Caco-2 (cell line): ENCODE results near the gene LDLR. TPM values are rescaled to one million over a fixed set of nuclear protein-coding genes. Genes with fewer than 3 reads are reported as not detected.

ENCODE experiments used
- BruUV-seq: library from RNA; stranded (reverse); fragments of 400-500 nt; replicated peaks from 2 replicates; lab custom pipeline; 2021; lab: Mats Ljungman, UMichigan
- CTCF ChIA-PET: fragments of 300-600 bp; sonication (Branson Sonifier 250); formaldehyde crosslinking; loops from one replicate; lab custom pipeline; 2022; ENCODE audit warnings: antibody characterized with exemption; lab: Charles Lee
- POLR2A ChIA-PET: fragments of 300-600 bp; sonication (Branson Sonifier 250); formaldehyde crosslinking; loops from one replicate; lab custom pipeline; 2022; ENCODE audit warnings: antibody characterized with exemption; lab: Charles Lee
- DNase-seq, 2 experiments: peaks; one replicate each; pipeline versions ENCODE4 v3.0.0 to v3.0.0-alpha.2; 2020 to 2022
- H3K27me3 ChIP-seq: replicated peaks from 2 replicates; pipeline ENCODE4 v1.6.0; 2011; ENCODE audit warnings: low read length; ENCODE audit not compliant: control insufficient read depth, insufficient read depth
- H3K36me3 ChIP-seq: 2 replicates; pipeline ENCODE4 v1.5.1; 2011; ENCODE audit warnings: low read length; ENCODE audit not compliant: control insufficient read depth, insufficient read depth
- H3K4me1 ChIP-seq: fragments of 250-450 bp; sonication (Bioruptor Pico); 2 replicates; pipeline ENCODE4 v1.5.1; 2020; ENCODE audit warnings: mild to moderate bottlenecking
- H3K4me3 ChIP-seq: 2 replicates; pipeline ENCODE4 v1.5.1; 2011; ENCODE audit warnings: low read depth, mild to moderate bottlenecking, control low read depth, low read length
- H3K9me3 ChIP-seq: fragments of 250-450 bp; sonication (Bioruptor Pico); 2 replicates; pipeline ENCODE4 v1.5.1; 2020; ENCODE audit warnings: mild to moderate bottlenecking, moderate library complexity
- H3K27ac Mint-ChIP-seq: one replicate; pipeline ENCODE4 v1.8.0; 2022; ENCODE audit warnings: mixed read lengths; ENCODE audit not compliant: unreplicated experiment
- H3K27me3 Mint-ChIP-seq: one replicate; pipeline ENCODE4 v1.8.0; 2022; ENCODE audit warnings: mixed read lengths; ENCODE audit not compliant: insufficient read depth, unreplicated experiment
- H3K36me3 Mint-ChIP-seq: one replicate; pipeline ENCODE4 v1.8.0; 2022; ENCODE audit warnings: mild to moderate bottlenecking, mixed read lengths; ENCODE audit not compliant: insufficient read depth, unreplicated experiment
- H3K4me1 Mint-ChIP-seq: one replicate; pipeline ENCODE4 v1.8.0; 2022; ENCODE audit warnings: low read depth, mixed read lengths; ENCODE audit not compliant: unreplicated experiment
- H3K4me3 Mint-ChIP-seq: one replicate; pipeline ENCODE4 v1.8.0; 2022; ENCODE audit warnings: mild to moderate bottlenecking, moderate library complexity, mixed read lengths; ENCODE audit not compliant: unreplicated experiment
- H3K9me3 Mint-ChIP-seq: one replicate; pipeline ENCODE4 v1.8.0; 2022; ENCODE audit warnings: mixed read lengths; ENCODE audit not compliant: unreplicated experiment
- CTCF ChIP-seq, 2 experiments: fragments of 200-600 bp in 1 of 2; IDR thresholded peaks; 1 replicate in 1 of 2; 2 replicates in 1 of 2; pipeline versions ENCODE4 v1.5.1 to v1.8.0; 2011 to 2022; ENCODE audit warnings: antibody characterized with exemption in 1 of 2, control low read depth in 1 of 2, inconsistent platforms in 1 of 2, low read depth in 1 of 2, low read length in 1 of 2, mild to moderate bottlenecking in 1 of 2, moderate library complexity in 1 of 2; ENCODE audit not compliant: insufficient read depth in 1 of 2, severe bottlenecking in 1 of 2, unreplicated experiment in 1 of 2
- intact Hi-C: fragments of 100-400 bp; cut with micrococcal nuclease; formaldehyde crosslinking; loops from one replicate; pipeline ENCODE4 v1.10.0; 2022; ENCODE audit not compliant: unreplicated experiment
- total RNA-seq: library from RNA; stranded (reverse); gene quantifications from 2 replicates; pipeline ENCODE4 v1.2.3, GENCODE V29; 2022

Gene LDLR
- total RNA-seq, 1 experiment from 2014 or later = 68.9 TPM

DNA sequence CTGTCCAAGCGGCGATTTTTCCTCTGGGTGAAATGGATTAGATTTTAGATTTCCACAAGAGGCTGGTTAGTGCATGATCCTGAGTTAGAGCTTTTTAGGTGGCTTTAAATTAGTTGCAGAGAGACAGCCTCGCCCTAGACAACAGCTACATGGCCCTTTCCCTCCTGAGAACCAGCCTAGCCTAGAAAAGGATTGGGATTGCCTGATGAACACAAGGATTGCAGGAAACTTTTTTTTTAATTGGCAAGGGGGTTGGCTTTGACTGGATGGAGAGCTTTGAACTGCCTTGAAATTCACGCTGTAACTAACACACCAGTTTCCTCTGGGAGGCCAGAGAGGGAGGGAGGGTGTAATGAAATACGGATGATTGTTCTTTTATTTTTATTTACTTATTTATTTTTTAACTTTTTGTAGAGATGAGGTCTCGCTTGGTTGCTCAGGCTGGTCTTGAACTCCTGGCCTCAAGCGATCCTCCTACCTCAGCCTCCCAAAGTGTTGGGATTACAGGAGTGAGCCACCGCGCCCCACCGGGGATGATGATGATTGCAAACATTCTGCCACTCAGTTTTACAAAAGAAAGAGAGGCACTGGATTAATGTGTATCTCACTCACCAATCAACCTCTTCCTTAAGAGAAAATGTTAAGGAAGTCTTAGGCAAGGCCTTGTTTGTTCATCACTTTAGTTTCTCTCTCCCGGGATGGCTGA lies 1.9 kb downstream of the LDLR start:
- H3K27ac Mint-ChIP-seq = peak overlapping the region; percentile 99
- H3K27me3 ChIP-seq = no peaks in the 10 kb centered on the region
- peak overlapping the region; percentile 87 for H3K4me3 ChIP-seq
- no peaks in the 10 kb centered on the region for H3K9me3 Mint-ChIP-seq
- CTCF ChIA-PET = no interaction called here
- peak overlapping the region; percentile 90 for H3K4me3 Mint-ChIP-seq
- H3K36me3 Mint-ChIP-seq = peaks cover 72% of the 10 kb centered on the region
- H3K9me3 ChIP-seq = no peaks in the 10 kb centered on the region
- no peaks in the 10 kb centered on the region for H3K27me3 Mint-ChIP-seq
- BruUV-seq = TSS peak; percentile 37
- H3K36me3 ChIP-seq = peaks cover 10% of the 10 kb centered on the region
- intact Hi-C loops = loop anchor here (5.0 kb wide), 1 partner anchor 154 kb away; no protein-coding TSS in a partner anchor
- TF ChIP-seq CTCF (IDR thresholded peaks at IDR 0.05; ENCODE audit: insufficient read depth in 1 of 2, low read depth in 1 of 2, low read length in 1 of 2, severe bottlenecking in 1 of 2, unreplicated experiment in 1 of 2) = no peak
- DNase-seq = no peak
- peaks cover 9% of the 10 kb centered on the region for H3K4me1 Mint-ChIP-seq
- peaks cover 42% of the 10 kb centered on the region for H3K4me1 ChIP-seq
- POLR2A ChIA-PET = no interaction called here

DNA sequence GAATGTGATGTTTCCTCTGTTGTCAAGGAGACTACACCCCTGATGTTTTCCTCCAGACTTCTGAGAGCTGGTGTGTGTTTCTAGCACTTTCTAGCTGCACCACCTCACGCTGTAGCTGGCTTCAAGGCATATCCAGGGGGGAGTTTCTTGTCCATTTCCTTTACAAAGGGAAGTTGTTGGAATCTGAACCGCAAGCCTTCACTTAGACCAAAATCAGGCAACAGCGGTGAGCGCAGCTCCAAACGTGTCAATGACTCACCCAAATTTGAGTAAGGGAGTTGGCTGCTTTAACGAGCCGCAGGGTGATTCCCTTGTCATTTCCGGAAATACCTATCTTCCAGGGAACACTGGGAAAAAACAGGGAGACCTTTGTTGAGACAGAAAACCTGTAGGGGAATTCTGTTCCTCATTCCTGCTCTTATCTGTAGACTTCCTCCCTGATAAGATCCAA lies 2.5 kb downstream of the LDLR start:
- no peak for TF ChIP-seq CTCF (IDR thresholded peaks at IDR 0.05; ENCODE audit: insufficient read depth in 1 of 2, low read depth in 1 of 2, low read length in 1 of 2, severe bottlenecking in 1 of 2, unreplicated experiment in 1 of 2)
- peak; percentile 73 to 80 for DNase-seq
- peaks cover 78% of the 10 kb centered on the region for H3K36me3 Mint-ChIP-seq
- Histone ChIP-seq H3K4me1 (peaks cover 44% of the 10 kb centered on the region), H3K27me3 (no peaks in the 10 kb centered on the region), H3K36me3 (peaks cover 10% of the 10 kb centered on the region), H3K9me3 (no peaks in the 10 kb centered on the region), H3K4me3 (peak overlapping the region; percentile 87)
- ChIA-PET POLR2A (no interaction called here), CTCF (no interaction called here)
- no peaks in the 10 kb centered on the region for H3K9me3 Mint-ChIP-seq
- no peaks in the 10 kb centered on the region for H3K27me3 Mint-ChIP-seq
- BruUV-seq = no TSS peak
- H3K4me3 Mint-ChIP-seq = peak overlapping the region; percentile 90
- intact Hi-C loops = loop anchor here (5.0 kb wide), 1 partner anchor 154 kb away; no protein-coding TSS in a partner anchor
- H3K4me1 Mint-ChIP-seq = peaks cover 9% of the 10 kb centered on the region
- H3K27ac Mint-ChIP-seq = peak overlapping the region; percentile 99

DNA sequence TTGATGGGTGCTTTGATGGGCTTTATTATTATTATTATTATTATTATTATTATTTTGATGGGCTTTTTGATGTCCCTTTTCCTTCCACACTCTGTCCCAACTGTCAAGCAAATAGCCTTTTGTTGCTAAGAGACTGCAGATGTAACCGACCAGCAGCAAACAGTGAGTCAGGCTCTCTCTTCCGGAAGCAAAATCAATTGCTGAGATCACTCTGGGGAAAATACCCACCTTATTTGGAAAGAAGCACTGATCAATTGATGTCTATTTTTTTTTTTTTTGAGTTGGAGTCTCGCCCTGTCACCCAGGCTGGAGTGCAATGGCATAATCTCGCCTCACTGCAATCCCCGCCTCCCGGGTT lies 2.9 kb downstream of the LDLR start:
- Histone ChIP-seq H3K27me3 (no peaks in the 10 kb centered on the region), H3K4me3 (0 out of 2 replicates have a peak overlapping the region, but pooled peaks have one; percentile 3), H3K9me3 (no peaks in the 10 kb centered on the region), H3K4me1 (peaks cover 44% of the 10 kb centered on the region), H3K36me3 (peaks cover 11% of the 10 kb centered on the region)
- H3K27ac Mint-ChIP-seq = peak overlapping the region; percentile 99
- no peaks in the 10 kb centered on the region for H3K27me3 Mint-ChIP-seq
- H3K36me3 Mint-ChIP-seq = peaks cover 82% of the 10 kb centered on the region
- H3K9me3 Mint-ChIP-seq = no peaks in the 10 kb centered on the region
- DNase-seq = peak in 1 of 2 experiments; percentile 34
- CTCF ChIA-PET = no interaction called here
- TF ChIP-seq CTCF (IDR thresholded peaks at IDR 0.05; ENCODE audit: insufficient read depth in 1 of 2, low read depth in 1 of 2, low read length in 1 of 2, severe bottlenecking in 1 of 2, unreplicated experiment in 1 of 2) = no peak
- intact Hi-C loops = loop anchor here (5.0 kb wide), 1 partner anchor 155 kb away; no protein-coding TSS in a partner anchor
- H3K4me3 Mint-ChIP-seq = peak overlapping the region; percentile 90
- POLR2A ChIA-PET = interaction anchor here (0.6 kb wide), 1 partner anchor 74 kb away, joined by 4 read pairs; no protein-coding TSS in a partner anchor
- no TSS peak for BruUV-seq
- H3K4me1 Mint-ChIP-seq = peaks cover 9% of the 10 kb centered on the region
